ENCODE measurements around the gene FLRT3.

FLRT3 gene

GRCh38 chr20:14337400-14338171 is at the start of gene FLRT3:
TSS of gene FLRT3 (minus strand) at chr20:14337612. CDS start at chr20:14327506, 10,106 bp downstream.
- peak; percentile 67 to 92 for DNase-seq

- no peak for DNase-seq
These were observed 49.3 kb upstream of the FLRT3 start for GRCh38 chr20:14386726-14387125.

DNA sequence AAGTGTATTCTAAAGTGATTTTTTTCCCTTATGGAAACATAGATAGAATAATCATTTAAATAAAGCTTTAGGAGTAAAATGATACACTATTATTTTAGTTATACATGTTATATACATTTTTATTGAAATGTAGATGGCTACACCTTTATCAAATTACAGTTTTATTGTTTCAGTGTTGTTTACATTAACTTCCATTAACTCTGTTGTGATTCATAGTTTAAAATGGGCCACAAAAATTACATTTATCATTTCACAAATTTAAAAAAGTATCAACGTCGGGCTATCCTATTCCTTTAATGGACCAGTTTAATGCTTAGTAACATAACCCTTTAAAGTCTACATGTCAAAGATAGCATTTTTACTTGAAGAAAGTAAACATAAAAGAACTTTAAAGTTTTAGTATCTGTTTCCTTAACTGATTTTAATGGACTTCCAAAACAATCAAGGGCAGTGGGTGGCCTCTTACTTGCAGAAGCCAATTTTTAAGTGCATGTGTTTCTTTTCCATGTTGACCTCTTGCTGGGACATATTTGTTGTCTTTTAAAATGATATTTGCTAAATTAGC is 47.8 kb upstream of the FLRT3 start:
- DNase-seq = no peak

GRCh38 chr20:14384416-14385175 is 47.2 kb upstream of the FLRT3 start:
- no peak for DNase-seq

DNA sequence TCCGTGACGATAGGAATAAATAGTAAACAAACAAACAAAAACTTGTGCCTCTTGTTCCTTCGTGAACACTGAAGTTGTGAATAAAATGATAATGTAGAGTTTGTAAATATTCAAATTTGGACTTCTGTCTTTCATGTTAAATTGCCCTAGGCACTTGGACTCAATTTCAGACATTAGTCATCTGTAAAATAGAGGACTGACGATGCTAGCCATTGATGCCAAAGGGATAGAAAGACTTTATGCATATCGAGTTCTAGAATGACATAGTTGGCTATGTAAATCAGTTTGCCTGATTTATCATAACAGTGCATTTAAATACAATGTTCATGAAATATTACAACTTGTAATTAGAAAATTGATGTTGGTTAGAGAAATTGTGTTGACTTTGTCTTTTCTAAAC is 45.9 kb upstream of the FLRT3 start:
- DNase-seq = no peak

- no peak for DNase-seq
These were observed 40.9 kb upstream of the FLRT3 start for GRCh38 chr20:14378326-14378725.

DNA sequence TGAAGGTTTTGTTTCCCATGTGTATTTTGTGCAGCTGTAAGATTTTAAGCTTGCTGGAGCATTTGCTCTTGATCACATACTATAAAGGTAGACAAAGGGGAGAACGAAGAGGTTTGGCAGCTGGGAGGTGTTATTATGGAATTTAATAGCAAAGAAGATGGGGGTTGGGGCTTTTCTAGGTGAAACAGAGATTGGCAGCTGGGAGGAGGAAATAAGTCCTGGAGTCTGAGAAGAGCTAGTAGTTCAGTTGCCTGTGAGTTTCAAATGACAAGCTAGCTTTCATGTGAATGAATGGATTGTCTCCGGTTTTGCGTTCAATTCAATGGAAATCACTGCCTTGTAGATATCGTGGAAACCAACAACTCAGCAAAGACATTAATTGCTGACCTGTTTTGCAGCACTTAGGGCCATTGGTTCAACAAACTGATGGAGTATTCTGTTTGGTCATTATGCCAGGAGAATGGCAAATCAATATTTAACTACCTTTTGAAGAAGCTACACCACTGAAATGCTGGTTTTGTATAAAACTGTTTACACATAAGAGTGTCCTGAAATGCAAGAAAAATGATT is 38.1 kb upstream of the FLRT3 start:
- DNase-seq = no peak

DNA sequence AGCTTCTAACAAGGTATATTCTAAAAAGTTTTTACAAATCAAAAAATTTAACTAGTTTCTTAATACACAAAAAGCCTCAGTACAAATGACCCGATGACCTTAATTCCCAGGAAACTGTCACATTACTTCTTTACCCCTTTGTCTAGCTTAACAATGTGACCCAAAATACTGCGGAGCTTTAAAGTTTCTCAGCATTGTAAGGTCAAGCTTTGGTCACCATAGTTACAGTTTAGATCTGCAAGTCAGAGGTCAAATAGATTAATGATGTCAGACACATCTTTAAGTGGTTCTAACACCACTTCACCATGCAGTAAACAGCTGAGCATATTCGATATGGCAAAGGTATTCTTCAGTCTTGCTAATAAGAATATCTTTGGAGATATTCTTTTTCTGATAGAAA is 36.8 kb upstream of the FLRT3 start:
- DNase-seq = no peak

DNA sequence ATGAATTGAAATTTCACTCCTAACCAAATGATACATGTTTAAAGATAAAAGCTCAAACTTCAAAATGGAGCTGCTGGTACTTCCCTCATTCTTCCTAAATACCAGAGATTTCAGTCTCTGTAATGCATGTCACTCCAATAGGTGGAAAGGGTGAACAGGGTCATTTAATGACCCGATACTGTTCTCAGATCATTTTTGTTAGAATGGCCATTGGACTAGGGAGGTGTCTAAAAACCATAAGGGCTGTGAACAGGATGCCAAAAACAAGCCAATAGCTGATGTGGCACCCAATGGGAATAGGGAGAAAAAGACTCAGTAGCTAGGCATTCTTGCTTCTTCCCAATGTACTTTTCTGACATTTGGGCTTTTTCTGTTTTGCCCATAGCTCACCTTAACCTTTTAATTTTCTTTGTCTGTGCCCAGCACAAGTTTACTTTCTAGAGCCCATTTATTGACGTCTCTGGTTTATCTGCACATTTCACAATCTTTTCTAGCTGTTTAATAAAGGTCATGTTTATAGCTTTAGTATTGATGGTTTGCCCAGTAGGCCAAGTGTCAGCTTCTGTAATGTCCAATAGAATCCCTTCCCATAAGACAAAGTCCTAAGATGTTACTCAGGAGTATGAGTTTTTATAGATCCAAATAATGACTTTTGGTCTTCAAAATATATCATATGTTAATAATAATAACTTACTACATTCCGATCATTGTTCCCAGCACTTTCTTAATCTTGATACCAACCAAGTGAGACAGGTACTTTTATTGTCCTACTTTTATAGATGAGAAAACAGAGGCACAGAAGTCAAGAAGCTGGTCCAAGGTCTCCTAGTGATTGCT is 24.3 kb upstream of the FLRT3 start:
- no peak for DNase-seq

- DNase-seq = no peak
These were observed 23.0 kb upstream of the FLRT3 start for GRCh38 chr20:14360416-14360815.

DNA sequence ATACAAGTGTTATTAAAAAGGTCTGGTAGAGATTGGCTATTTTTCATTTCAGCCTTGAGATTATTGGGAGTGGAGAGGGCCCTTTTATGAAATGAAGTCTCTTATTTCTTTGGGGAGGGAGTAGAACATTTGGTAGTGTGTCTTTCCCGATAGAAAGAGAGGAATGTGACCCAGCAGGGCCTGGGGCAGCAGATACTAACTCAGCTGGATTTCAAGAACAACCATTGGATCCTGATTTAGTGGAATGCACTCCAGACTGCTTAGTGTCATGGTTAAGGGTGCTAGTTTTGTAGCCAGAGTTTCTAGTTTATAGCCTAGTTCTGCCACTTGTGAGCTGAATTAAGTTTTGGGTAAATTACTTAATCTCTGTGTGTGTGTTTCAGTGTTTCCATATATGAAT is 18.4 kb upstream of the FLRT3 start:
- no peak for DNase-seq

DNA sequence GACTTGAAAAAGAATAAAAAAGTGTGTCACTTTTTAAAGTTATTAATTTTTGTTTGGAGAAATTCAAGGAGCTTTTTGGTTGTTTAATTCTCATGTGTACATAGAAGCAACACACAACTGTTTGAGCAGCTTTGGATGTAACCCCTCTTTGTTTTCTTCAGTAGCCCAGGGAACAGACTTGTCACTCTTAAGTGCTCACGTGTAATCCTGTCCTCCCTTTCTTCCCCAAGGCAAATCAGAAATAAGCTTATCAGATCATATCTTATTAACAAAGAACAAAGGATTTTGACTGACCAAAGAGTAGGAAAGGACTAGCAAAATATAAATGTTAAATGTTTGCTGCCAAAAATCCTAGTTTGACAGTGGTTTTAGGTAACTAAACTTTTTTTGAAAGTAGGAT is 7.3 kb upstream of the FLRT3 start:
- no peak for DNase-seq

- DNase-seq = no peak
These were observed 6.2 kb upstream of the FLRT3 start for GRCh38 chr20:14343491-14344065.

DNA sequence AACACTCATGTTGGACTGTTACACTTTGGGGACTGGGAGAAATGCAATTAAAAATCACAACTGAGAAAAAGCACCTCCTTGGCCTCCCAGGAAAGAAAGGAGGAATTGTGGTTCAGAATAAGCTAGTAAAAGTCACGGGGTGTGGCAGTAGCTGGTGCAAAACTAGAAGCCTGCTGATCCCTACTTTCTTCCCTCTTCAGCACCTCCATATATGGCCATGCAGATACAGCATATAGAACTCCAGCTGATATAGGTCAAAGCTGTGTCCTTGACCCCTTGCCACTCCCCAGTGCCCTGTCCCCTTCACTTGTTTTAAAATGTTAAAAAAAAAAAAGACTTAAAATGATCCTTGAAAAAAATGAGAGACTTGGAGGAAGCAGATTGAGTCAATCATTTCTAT is 5.5 kb upstream of the FLRT3 start:
- DNase-seq = no peak

- DNase-seq = no peak
These were observed 4.4 kb upstream of the FLRT3 start for GRCh38 chr20:14341801-14342200.

- peak in 1 of 2 donors; percentile 42 for DNase-seq
These were observed 726 bp downstream of the FLRT3 start for GRCh38 chr20:14336686-14337085.

DNA sequence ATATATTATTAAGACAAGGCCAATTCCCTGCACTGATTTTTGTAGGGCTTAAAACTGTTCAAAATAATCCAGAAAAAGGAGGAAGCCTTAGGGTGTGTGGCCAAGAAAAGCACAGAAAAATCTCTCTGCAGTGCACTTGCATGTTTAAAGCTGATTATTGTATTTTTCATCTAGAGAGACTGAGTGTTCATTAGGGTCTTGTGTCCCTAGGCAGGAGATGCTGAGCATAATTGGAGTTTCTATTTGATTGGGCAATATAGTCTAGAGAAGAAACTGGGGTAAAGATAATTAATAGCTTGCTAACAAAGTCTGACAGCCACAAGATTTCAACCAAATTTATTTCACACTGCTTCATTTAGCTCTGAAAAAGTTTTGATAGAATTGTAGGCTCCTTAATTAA is 2.4 kb downstream of the FLRT3 start:
- DNase-seq = no peak

GRCh38 chr20:14334306-14334930 is 3.0 kb downstream of the FLRT3 start:
- peak; percentile 63 to 87 for DNase-seq

- no peak for DNase-seq
These were observed 3.7 kb downstream of the FLRT3 start for GRCh38 chr20:14333721-14334120.

DNA sequence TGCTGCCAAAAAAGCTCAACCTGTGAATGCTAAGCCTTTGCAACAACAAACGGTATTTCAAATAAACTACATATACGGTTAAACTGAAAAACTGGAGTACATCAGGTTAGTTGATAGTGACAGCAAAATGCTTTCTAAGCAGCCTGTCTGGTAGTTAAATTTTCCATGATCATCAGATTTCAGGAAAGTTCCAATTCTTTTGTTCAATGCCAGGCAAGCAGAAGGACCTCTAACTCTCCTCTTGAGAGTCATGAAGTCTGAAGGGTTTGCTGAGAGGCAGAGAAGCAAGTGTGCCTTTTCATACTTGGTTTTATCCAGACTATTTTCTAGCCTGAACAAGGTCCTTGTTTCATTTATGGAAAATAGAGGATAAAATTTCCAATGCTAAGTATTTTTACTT is 4.5 kb downstream of the FLRT3 start:
- DNase-seq = peak in 1 of 2 donors; percentile 23

- no peak for DNase-seq
These were observed 5.8 kb downstream of the FLRT3 start for GRCh38 chr20:14331646-14332045.

GRCh38 chr20:14319704-14320103 is 17.7 kb downstream of the FLRT3 start:
- no peak for DNase-seq

Data from hippocampal formation (tissue), 2 donors.